Measurements from ENCODE around the gene PHOSPHO1. TPM values are rescaled to one million over a fixed set of nuclear protein-coding genes. Genes with fewer than 3 reads are reported as not detected.

The PHOSPHO1 gene
- total RNA-seq, 4 donors from 2014 or later = not detected

DNA sequence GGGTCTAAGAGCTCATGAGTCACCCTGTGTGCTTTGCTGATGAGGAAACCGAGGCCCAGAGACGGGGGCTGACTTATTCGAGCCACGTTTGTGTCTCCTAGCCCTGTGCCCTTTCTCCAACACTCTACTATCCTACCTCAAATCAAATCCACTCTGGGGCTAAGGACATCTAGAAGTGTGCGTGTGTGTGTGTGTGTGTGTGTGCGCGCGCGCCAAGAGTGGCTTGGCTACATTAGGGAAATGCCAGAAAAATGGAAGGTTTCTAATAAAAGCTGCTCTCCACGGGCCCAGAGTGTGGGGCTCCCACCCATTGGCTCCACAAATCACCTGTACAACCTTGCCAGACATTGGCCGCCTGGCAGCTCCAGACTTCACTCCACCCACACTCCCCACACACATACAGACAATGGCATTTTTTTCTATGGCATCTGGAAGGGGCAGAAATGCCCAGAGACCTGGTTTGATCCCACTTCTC lies 30.3 kb upstream of the PHOSPHO1 start:
- TF ChIP-seq, protein P1, sequence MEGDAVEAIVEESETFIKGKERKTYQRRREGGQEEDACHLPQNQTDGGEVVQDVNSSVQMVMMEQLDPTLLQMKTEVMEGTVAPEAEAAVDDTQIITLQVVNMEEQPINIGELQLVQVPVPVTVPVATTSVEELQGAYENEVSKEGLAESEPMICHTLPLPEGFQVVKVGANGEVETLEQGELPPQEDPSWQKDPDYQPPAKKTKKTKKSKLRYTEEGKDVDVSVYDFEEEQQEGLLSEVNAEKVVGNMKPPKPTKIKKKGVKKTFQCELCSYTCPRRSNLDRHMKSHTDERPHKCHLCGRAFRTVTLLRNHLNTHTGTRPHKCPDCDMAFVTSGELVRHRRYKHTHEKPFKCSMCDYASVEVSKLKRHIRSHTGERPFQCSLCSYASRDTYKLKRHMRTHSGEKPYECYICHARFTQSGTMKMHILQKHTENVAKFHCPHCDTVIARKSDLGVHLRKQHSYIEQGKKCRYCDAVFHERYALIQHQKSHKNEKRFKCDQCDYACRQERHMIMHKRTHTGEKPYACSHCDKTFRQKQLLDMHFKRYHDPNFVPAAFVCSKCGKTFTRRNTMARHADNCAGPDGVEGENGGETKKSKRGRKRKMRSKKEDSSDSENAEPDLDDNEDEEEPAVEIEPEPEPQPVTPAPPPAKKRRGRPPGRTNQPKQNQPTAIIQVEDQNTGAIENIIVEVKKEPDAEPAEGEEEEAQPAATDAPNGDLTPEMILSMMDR (IDR thresholded peaks at IDR 0.05) = no peak
- TF ChIP-seq POLR2AphosphoS5 (IDR thresholded peaks at IDR 0.05) = no peak
- no peak for TF ChIP-seq EP300 (IDR thresholded peaks at IDR 0.05; ENCODE audit: low read depth)
- TF ChIP-seq POLR2A (IDR thresholded peaks at IDR 0.05) = no peak
- Histone ChIP-seq H3K9me3 (no peaks in the 10 kb centered on the region), H3K4me1 (peaks cover 0 to 9% (median 8%) of the 10 kb centered on the region in 4 donors), H3K4me3 (peak overlapping the region in 3 of 4 donors; percentile 52 to 62 (median 54)), H3K27me3 (no peaks in the 10 kb centered on the region), H3K36me3 (no peaks in the 10 kb centered on the region), H3K27ac (peak overlapping the region in 3 of 4 donors; percentile 44 to 57 (median 56))
- DNase-seq = no peak
- in situ Hi-C loops (cut with MboI; ENCODE audit: low pct_ligation_motif_present in 1 of 4, low pct_unique_long_range_greater_than_20kb in 1 of 4, low sequenced_read_pairs in 3 of 4) (no loop called here), intact Hi-C loops (cut with DNase I; ENCODE audit: low total_unique reads) (no loop called here)
- 53% methylated on average over 11 of the region's 11 CpGs; no CpG with 5 or more reads in 1 of the 2 donors for WGBS, 2 donors (ENCODE audit: low coverage in 1 of 2)

DNA sequence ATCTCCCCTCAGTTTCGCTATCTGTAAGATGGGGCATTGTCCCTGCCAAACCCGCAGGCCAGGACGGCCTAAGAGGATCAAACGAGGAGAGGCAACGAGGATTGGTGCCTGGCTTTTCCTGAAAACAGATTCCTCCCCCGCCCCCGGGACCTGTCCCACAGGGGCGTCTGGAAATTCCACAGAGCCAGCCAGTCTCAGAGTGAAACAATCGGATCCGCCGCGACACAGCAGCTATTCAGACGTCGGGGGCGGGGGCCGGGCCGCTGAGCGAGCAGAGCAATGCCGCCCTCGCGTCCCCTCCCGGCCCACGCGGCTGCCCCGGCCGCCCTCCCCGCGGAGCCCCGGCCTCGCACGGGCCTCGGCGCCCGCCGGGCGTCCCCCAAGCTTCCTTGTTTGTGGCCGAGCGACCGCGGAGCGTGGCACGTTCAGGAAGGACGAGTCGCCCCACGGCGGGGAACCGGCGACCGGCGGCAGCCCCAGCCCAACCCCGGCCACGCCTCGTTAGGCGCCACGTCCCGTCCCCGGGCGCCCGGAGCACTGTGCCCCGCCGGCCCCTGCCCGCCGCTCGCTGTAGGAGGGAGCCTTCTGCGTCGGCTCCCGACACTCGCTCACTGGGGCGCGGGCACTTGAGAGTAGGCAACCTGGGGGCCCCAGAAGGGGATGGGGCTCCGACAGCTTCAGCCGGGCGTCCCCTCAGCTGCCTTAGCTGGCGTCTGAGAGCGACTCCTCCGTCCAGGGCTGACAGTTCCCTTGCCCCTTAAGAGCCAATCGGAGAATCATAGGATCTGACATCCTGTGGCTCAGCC lies 29.6 kb upstream of the PHOSPHO1 start:
- TF ChIP-seq, protein P1 (IDR thresholded peaks at IDR 0.05) = no peak
- peak in 1 of 3 donors; percentile 5 for TF ChIP-seq POLR2AphosphoS5 (IDR thresholded peaks at IDR 0.05)
- H3K9me3 ChIP-seq = no peaks in the 10 kb centered on the region
- in situ Hi-C loops (cut with MboI; ENCODE audit: low pct_ligation_motif_present in 1 of 4, low pct_unique_long_range_greater_than_20kb in 1 of 4, low sequenced_read_pairs in 3 of 4) (no loop called here), intact Hi-C loops (cut with DNase I; ENCODE audit: low total_unique reads) (no loop called here)
- peaks cover 0 to 9% (median 8%) of the 10 kb centered on the region in 4 donors for H3K4me1 ChIP-seq
- DNase-seq = peak; percentile 52
- H3K27me3 ChIP-seq = no peaks in the 10 kb centered on the region
- 3% methylated on average over 24 of the region's 77 CpGs; no CpG with 5 or more reads in 1 of the 2 donors for WGBS, 2 donors (ENCODE audit: low coverage in 1 of 2)
- peak overlapping the region; percentile 17 to 57 (median 50) for H3K27ac ChIP-seq
- H3K4me3 ChIP-seq = peak overlapping the region; percentile 42 to 62 (median 53)
- no peaks in the 10 kb centered on the region for H3K36me3 ChIP-seq

DNA sequence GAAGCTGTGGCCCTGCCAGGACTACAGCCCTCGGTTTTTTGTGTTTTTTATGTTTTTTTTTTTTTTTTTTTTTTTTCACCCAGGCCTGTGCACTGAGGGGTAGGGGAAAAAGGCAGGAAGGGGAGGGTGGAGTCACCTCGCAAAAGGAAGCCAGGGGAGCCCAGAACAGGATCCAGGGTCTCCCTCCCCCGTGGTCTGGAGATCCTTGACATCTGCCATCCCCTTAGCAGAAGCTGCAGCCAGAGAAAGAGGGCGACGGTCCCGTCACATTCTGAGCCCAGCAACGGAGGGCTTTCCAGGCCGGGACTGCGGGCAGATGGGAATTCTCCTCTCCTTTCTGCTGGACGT lies 29.1 kb upstream of the PHOSPHO1 start:
- DNase-seq = no peak
- WGBS, 2 donors (ENCODE audit: low coverage in 1 of 2) = 14 to 40% methylated on average over 1 to 10 of the region's 10 CpGs
- Histone ChIP-seq H3K27me3 (no peaks in the 10 kb centered on the region), H3K36me3 (no peaks in the 10 kb centered on the region), H3K4me3 (peak overlapping the region; percentile 11 to 62 (median 53)), H3K9me3 (no peaks in the 10 kb centered on the region), H3K27ac (peak overlapping the region in 3 of 4 donors; percentile 44 to 57 (median 56)), H3K4me1 (peaks cover 0 to 9% (median 8%) of the 10 kb centered on the region in 4 donors)
- intact Hi-C loops (cut with DNase I; ENCODE audit: low total_unique reads) (no loop called here), in situ Hi-C loops (cut with MboI; ENCODE audit: low pct_ligation_motif_present in 1 of 4, low pct_unique_long_range_greater_than_20kb in 1 of 4, low sequenced_read_pairs in 3 of 4) (no loop called here)
- TF ChIP-seq POLR2A (IDR thresholded peaks at IDR 0.05) (no peak), POLR2AphosphoS5 (IDR thresholded peaks at IDR 0.05) (no peak), EP300 (IDR thresholded peaks at IDR 0.05; ENCODE audit: low read depth) (no peak)
- TF ChIP-seq, protein P1 (IDR thresholded peaks at IDR 0.05) = no peak

DNA sequence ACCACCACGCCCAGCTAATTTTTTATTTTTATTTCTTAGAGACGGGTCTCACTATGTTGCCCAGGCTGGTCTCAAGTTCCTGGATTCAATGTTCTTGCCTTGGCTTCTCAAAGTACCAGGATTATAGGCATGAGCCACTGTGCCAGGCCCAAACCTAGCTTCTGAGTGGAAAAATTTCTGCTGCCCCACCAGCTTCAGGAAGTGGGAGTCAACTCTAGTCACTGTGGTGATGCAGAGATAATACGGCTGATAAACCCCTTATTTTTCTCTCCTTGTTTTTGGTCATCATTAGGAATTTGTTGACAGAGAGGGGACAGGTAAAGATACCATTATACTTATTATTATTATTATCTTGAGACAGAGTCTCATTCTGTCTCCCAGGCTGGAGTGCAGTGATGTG lies 27.8 kb upstream of the PHOSPHO1 start:
- H3K4me1 ChIP-seq = peaks cover 0 to 9% (median 8%) of the 10 kb centered on the region in 4 donors
- intact Hi-C loops (cut with DNase I; ENCODE audit: low total_unique reads) (no loop called here), in situ Hi-C loops (cut with MboI; ENCODE audit: low pct_ligation_motif_present in 1 of 4, low pct_unique_long_range_greater_than_20kb in 1 of 4, low sequenced_read_pairs in 3 of 4) (no loop called here)
- WGBS, 2 donors (ENCODE audit: low coverage in 1 of 2) = 80 to 81% methylated on average over 1 to 3 of the region's 3 CpGs
- DNase-seq = no peak
- no peaks in the 10 kb centered on the region for H3K27me3 ChIP-seq
- TF ChIP-seq EP300 (IDR thresholded peaks at IDR 0.05; ENCODE audit: low read depth) = no peak
- TF ChIP-seq POLR2AphosphoS5 (IDR thresholded peaks at IDR 0.05) = no peak
- TF ChIP-seq, protein P1 (IDR thresholded peaks at IDR 0.05) = no peak
- TF ChIP-seq POLR2A (IDR thresholded peaks at IDR 0.05) = no peak
- no peak overlapping the region for H3K27ac ChIP-seq
- H3K9me3 ChIP-seq = no peaks in the 10 kb centered on the region
- H3K4me3 ChIP-seq = no peak overlapping the region
- no peaks in the 10 kb centered on the region for H3K36me3 ChIP-seq

Data from transverse colon (tissue), 4 donors.